ENCODE measurements around the gene DCAF6.

DCAF6 gene

GRCh38 chr1:167943541-167943940, 7.1 kb downstream of the DCAF6 start:
- in situ Hi-C loops (cut with HindIII; ENCODE audit: low pct_ligation_motif_present, low pct_unique_long_range_greater_than_20kb, low sequenced_read_pairs), result no loop called here

GRCh38 chr1:167947733-167948132, 11.2 kb downstream of the DCAF6 start:
- DNase-seq, result no peak
- in situ Hi-C loops (cut with HindIII; ENCODE audit: low pct_ligation_motif_present, low pct_unique_long_range_greater_than_20kb, low sequenced_read_pairs), result no loop called here

More at GRCh38 chr1:167943541-167943940, 7.1 kb downstream of the DCAF6 start:
- DNase-seq, result no peak

DNA sequence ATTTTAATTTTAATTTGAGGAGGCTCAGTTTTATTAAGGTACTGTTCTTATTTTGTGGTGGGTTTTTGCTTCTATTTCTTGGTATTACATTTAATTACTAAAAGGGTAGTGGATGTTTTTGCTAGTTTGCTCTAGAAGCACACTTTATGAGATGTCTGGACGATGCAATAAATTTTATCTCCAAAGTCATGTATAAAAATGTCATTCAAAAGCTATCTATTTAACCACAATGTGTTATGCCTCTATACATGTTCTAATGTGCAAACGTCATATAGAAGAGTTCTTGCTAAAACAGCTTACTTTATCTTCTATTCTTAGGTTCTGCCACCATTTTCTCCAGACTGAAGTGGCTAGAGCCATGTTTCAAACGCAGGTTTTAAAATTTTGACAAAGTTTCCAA, 13.3 kb downstream of the DCAF6 start:
- no peak for DNase-seq
- in situ Hi-C loops (cut with HindIII; ENCODE audit: low pct_ligation_motif_present, low pct_unique_long_range_greater_than_20kb, low sequenced_read_pairs), result no loop called here

DNA sequence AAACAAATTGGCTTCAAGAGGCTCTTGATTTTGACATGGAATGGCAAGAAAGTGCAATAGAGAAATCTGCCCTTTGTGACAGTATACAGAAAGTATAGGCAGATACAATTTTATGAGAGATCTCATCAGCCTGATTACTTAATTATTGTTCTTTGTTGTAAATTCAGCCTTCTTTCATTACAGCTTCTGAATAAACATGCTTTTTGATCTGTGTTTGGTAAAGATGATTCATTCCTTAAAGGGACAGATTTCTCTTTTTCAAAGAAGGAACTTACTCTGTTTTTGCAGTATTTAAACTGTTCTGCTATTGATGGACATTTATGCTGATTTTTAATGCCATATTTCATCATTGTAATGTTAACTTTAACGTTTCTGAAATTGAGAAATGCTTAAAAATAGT, 14.1 kb downstream of the DCAF6 start:
- no peak for DNase-seq
- in situ Hi-C loops (cut with HindIII; ENCODE audit: low pct_ligation_motif_present, low pct_unique_long_range_greater_than_20kb, low sequenced_read_pairs), result no loop called here

DNA sequence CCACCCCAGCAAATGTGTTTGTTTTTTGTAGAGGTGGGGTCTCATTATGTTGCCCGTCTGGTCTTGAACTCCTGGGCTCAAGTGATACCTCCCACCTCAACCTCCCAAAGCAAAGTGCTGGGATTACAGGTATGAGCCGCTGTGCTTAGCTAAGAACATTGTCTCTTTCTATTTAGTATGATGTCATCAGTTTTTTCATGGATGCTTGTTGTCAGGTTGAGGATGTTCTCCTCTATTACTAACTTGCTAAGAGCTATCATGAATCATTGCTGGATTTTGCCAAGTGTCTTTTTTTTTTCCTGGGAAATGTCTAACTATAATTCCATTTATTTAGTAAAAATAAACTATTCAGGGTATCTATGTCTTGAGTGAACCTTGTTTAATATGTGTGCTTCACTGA, 19.4 kb downstream of the DCAF6 start:
- DNase-seq, result no peak
- in situ Hi-C loops (cut with HindIII; ENCODE audit: low pct_ligation_motif_present, low pct_unique_long_range_greater_than_20kb, low sequenced_read_pairs), result no loop called here

GRCh38 chr1:167957710-167958109, 21.2 kb downstream of the DCAF6 start:
- DNase-seq, result no peak
- in situ Hi-C loops (cut with HindIII; ENCODE audit: low pct_ligation_motif_present, low pct_unique_long_range_greater_than_20kb, low sequenced_read_pairs), result no loop called here

- in situ Hi-C loops (cut with HindIII; ENCODE audit: low pct_ligation_motif_present, low pct_unique_long_range_greater_than_20kb, low sequenced_read_pairs), result no loop called here
- no peak for DNase-seq
Measured at GRCh38 chr1:167964646-167965045, 28.2 kb downstream of the DCAF6 start.

GRCh38 chr1:167966050-167966449, 29.6 kb downstream of the DCAF6 start:
- no peak for DNase-seq
- in situ Hi-C loops (cut with HindIII; ENCODE audit: low pct_ligation_motif_present, low pct_unique_long_range_greater_than_20kb, low sequenced_read_pairs), result no loop called here

GRCh38 chr1:167968569-167968968, 32.1 kb downstream of the DCAF6 start:
- in situ Hi-C loops (cut with HindIII; ENCODE audit: low pct_ligation_motif_present, low pct_unique_long_range_greater_than_20kb, low sequenced_read_pairs), result no loop called here
- no peak for DNase-seq

- in situ Hi-C loops (cut with HindIII; ENCODE audit: low pct_ligation_motif_present, low pct_unique_long_range_greater_than_20kb, low sequenced_read_pairs), result no loop called here
Measured at GRCh38 chr1:167973832-167974231, 37.3 kb downstream of the DCAF6 start.

DNA sequence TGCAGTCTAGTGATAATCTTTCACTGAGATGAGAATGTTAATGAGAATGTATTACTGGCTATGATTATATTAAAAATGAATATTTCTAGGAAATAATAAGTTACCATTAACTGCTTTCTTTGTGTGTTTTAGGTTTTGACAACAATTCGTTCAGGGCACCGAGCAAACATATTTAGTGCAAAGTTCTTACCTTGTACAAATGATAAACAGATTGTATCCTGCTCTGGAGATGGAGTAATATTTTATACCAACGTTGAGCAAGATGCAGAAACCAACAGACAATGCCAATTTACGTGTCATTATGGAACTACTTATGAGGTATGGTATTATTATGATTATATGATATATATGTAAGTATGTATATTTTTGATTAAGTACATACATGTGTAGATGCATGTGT, 38.2 kb downstream of the DCAF6 start:
- in situ Hi-C loops (cut with HindIII; ENCODE audit: low pct_ligation_motif_present, low pct_unique_long_range_greater_than_20kb, low sequenced_read_pairs), result no loop called here

More at GRCh38 chr1:167973832-167974231, 37.3 kb downstream of the DCAF6 start:
- no peak for DNase-seq

DNA sequence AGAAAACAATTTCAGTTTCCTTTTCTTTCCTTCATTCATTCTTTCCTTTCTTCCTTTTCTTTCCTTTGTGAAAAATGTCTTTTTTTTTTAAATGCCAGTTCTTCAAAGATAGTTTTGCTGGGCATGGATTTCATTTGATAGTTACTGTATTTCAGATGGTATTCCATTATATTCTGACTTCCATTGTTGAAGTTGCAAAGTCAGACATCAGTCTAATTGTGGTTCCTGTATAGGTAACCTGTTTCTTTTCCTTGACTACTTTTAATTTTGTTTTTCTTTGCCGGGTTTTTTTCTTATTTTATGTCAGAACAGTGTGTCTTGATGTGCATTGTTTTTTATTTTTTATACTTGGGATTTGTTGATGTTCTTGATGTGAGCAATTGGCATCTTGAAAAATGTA, 40.8 kb downstream of the DCAF6 start:
- no peak for DNase-seq
- in situ Hi-C loops (cut with HindIII; ENCODE audit: low pct_ligation_motif_present, low pct_unique_long_range_greater_than_20kb, low sequenced_read_pairs), result no loop called here

More for the DNA sequence above, 38.2 kb downstream of the DCAF6 start:
- no peak for DNase-seq

GRCh38 chr1:167981933-167982332, 45.5 kb downstream of the DCAF6 start:
- in situ Hi-C loops (cut with HindIII; ENCODE audit: low pct_ligation_motif_present, low pct_unique_long_range_greater_than_20kb, low sequenced_read_pairs), result no loop called here
- no peak for DNase-seq

DNA sequence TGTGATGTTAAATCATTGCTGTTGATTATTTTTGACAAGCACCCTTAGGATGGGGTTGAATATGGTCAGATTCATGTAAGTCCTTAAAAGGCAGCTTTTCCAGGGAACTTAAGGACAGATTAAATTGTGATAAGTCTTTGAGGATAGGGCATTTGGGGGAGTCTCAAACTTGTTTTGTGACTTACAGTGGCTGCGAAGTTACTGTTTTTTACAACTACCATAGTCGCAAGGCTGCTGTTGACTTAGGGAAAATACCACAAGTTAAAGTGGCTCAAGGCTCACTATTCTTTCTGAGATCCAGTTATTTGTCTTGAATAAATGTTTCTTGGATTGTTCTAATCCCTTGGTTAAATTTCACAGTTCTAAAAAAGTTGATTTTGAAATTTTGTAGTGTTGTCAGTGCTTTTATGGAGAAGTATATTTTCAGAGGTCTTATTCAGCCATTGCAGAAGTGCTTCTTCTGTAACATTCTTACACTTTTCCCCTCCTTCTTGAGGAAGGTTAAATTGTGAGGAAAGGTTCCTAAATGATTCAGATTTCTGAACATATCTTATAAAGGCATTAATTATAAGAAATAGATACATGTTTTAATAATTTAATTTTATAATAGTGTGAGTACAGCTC, 47.4 kb downstream of the DCAF6 start:
- in situ Hi-C loops (cut with HindIII; ENCODE audit: low pct_ligation_motif_present, low pct_unique_long_range_greater_than_20kb, low sequenced_read_pairs), result no loop called here
- DNase-seq, result no peak

DNA sequence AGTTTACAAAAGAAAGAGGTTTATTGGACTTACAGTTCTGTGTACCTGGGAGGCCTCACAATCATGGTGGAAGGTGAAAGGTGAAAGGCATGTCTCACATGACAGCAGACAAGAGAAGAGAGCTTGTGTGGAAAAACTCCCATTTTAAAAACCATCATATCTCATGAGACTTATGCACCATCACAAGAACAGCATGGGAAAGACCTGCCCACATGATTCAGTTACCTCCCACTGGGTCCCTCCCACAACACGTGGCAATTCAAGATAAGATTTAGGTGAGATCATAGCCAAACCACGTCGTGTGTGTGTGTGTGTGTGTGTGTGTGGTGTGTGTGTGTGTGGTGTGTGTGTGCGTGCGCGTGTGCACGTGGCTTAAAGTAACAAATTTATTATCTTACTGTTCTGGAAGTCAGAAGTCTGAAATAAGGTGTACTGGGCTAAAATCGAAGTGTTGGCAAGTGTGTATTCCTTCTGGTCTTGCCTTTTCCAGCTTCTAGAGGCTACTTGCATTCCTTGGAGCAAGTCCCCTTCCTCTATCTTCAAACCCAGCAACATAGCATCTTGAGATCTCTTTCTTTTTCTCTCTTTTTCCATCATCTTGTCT, 48.5 kb downstream of the DCAF6 start:
- in situ Hi-C loops (cut with HindIII; ENCODE audit: low pct_ligation_motif_present, low pct_unique_long_range_greater_than_20kb, low sequenced_read_pairs), result no loop called here

DNA sequence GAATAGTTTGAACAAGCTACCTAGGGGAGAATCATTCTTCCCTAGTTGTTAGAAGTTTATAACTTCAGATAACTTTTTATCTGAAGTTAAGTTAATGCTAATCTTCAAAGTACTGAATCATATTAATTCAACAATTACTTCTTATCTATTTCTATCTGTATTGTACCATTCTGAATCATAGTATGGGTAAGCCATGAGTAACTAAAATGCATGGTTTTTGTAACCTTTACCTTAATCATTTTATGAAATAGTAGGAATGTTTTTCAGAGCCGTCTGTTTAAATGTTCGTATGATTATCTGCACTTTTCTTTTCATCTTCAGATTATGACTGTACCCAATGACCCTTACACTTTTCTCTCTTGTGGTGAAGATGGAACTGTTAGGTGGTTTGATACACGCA, 50.7 kb downstream of the DCAF6 start:
- in situ Hi-C loops (cut with HindIII; ENCODE audit: low pct_ligation_motif_present, low pct_unique_long_range_greater_than_20kb, low sequenced_read_pairs), result no loop called here

More for the DNA sequence above, 48.5 kb downstream of the DCAF6 start:
- DNase-seq, result no peak

DNA sequence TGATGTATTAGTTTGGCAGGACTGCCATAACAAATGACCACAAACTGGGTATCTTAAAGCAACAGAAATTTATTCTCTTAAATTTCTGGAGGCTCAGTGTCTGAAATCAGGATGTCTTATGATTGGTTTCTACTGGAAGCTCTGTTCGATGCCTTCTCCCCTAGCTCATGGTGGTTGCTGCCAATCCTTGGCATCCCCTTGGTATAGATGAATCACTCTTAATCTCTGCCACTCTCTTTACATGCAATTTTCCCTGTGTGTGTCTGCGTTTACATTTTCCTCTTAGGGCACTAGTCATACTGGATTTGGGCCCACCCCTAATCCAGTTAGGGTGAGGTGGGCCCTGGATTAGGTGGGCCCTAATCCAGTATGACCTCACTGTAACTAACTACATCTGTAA, 55.1 kb downstream of the DCAF6 start:
- no peak for DNase-seq
- in situ Hi-C loops (cut with HindIII; ENCODE audit: low pct_ligation_motif_present, low pct_unique_long_range_greater_than_20kb, low sequenced_read_pairs), result no loop called here

More for the DNA sequence above, 50.7 kb downstream of the DCAF6 start:
- no peak for DNase-seq

DNA sequence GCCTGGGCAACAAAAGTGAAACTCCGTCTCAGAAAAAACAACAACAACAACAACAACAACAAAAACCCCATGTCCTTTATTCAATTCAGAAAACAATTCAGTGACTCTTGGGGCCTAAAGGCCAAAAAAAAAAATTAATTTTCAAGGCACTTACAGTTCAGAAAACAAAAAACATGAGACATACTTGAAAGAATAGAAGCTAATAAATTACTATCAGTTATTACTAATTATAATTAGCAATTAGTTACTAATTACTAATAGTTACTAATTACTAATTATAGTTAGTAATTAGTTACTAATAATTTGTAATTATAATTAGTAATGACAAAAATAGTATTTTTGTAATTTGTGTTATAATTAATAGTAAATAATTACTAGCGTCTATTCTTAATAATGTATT, 57.2 kb downstream of the DCAF6 start:
- no peak for DNase-seq
- in situ Hi-C loops (cut with HindIII; ENCODE audit: low pct_ligation_motif_present, low pct_unique_long_range_greater_than_20kb, low sequenced_read_pairs), result no loop called here

- DNase-seq, result no peak
- in situ Hi-C loops (cut with HindIII; ENCODE audit: low pct_ligation_motif_present, low pct_unique_long_range_greater_than_20kb, low sequenced_read_pairs), result no loop called here
Measured at GRCh38 chr1:167994560-167994959, 58.1 kb downstream of the DCAF6 start.

DNA sequence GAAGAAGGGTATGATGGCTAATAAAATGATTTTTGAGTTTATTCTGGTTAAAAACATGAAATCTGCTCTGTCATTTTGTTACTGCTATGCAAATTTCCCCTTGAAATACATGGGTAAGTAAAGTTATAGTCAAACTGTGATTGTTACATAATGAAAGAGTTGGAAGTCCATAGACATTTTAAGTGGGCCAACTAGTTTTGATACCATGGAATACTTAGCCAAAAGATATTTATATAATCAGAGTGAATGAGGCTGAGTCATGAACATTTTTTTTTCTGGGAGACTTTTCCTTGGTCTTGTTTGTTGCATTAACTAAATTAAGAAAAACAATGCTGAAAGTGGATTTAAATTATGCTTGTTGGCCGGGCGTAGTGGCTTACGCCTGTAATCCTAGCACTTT, 58.6 kb downstream of the DCAF6 start:
- DNase-seq, result no peak
- in situ Hi-C loops (cut with HindIII; ENCODE audit: low pct_ligation_motif_present, low pct_unique_long_range_greater_than_20kb, low sequenced_read_pairs), result no loop called here
